ENCODE results near the gene TEAD1. TPM values are rescaled to one million over a fixed set of nuclear protein-coding genes. Genes with fewer than 3 reads are reported as not detected.
"Not testable (repeated sequence)": the region's sequence is repeated elsewhere in the genome, so short reads cannot be mapped to it uniquely, and the experiment has no call there.

The TEAD1 gene
- total RNA-seq, 2 experiments from 2014 or later: 5.6 to 10.8 TPM

- no peaks in the 10 kb centered on the region for H3K36me3 ChIP-seq (ENCODE audit: insufficient read depth, low read length)
- no peaks in the 10 kb centered on the region for H3K9me2 ChIP-seq (ENCODE audit: insufficient read depth, low read length)
- intact Hi-C loops (cut with micrococcal nuclease; ENCODE audit: unreplicated experiment): no loop called here
- no peaks in the 10 kb centered on the region for H3K9me3 ChIP-seq (ENCODE audit: low read length)
- no peaks in the 10 kb centered on the region for H4K20me1 ChIP-seq (ENCODE audit: insufficient read depth, low read length)
- DNase-seq (ENCODE audit: low spot score): no peak
- ChIA-PET CTCF (ENCODE audit: unreplicated experiment) (no interaction called here), POLR2A (interaction anchor here (1.6 kb wide), 1 partner anchor 13 kb away, joined by 4 read pairs; no protein-coding TSS in a partner anchor)
- H3K27ac ChIP-seq (ENCODE audit: low read depth, low read length, poor library complexity, severe bottlenecking): no peak overlapping the region
- H2AFZ ChIP-seq (ENCODE audit: low read length): no peak overlapping the region
- H3K4me2 ChIP-seq (ENCODE audit: low read length): no peak overlapping the region
- H3K4me1 ChIP-seq (ENCODE audit: insufficient read depth, low read length, poor library complexity, severe bottlenecking): no peaks in the 10 kb centered on the region
- H3K4me3 ChIP-seq (ENCODE audit: low read depth, low read length, poor library complexity, severe bottlenecking): no peak overlapping the region
- TF ChIP-seq CTCF (conservative IDR thresholded peaks at IDR 0.05; ENCODE audit: low read length) (no peak), EZH2phosphoT487 (IDR thresholded peaks at IDR 0.05; ENCODE audit: borderline replicate concordance, low read depth, low read length) (no peak)
- no TSS peak for BruUV-seq (replicated peaks)
- no peaks in the 10 kb centered on the region for H3K79me2 ChIP-seq (ENCODE audit: insufficient read depth, low read depth, low read length)
Observed at GRCh38 chr11:12876988-12877387, 202.8 kb downstream of the TEAD1 start.

- H4K20me1 ChIP-seq (ENCODE audit: insufficient read depth, low read length); H3K9me2 ChIP-seq (ENCODE audit: insufficient read depth, low read length); H3K9me3 ChIP-seq (ENCODE audit: low read length); H2AFZ ChIP-seq (ENCODE audit: low read length); H3K79me2 ChIP-seq (ENCODE audit: insufficient read depth, low read depth, low read length); H3K4me3 ChIP-seq (ENCODE audit: low read depth, low read length, poor library complexity, severe bottlenecking); CTCF ChIA-PET (ENCODE audit: unreplicated experiment); H3K4me2 ChIP-seq (ENCODE audit: low read length); H3K27ac ChIP-seq (ENCODE audit: low read depth, low read length, poor library complexity, severe bottlenecking); DNase-seq (ENCODE audit: low spot score); H3K4me1 ChIP-seq (ENCODE audit: insufficient read depth, low read length, poor library complexity, severe bottlenecking); H3K36me3 ChIP-seq (ENCODE audit: insufficient read depth, low read length); BruUV-seq (replicated peaks); intact Hi-C loops (cut with micrococcal nuclease; ENCODE audit: unreplicated experiment): not testable (repeated sequence)
- POLR2A ChIA-PET: interaction anchor here (1.6 kb wide), 1 partner anchor 13 kb away, joined by 4 read pairs; no protein-coding TSS in a partner anchor
Observed at GRCh38 chr11:12877508-12877907, 203.3 kb downstream of the TEAD1 start.

GRCh38 chr11:12880327-12880726 is 206.1 kb downstream of the TEAD1 start:
- Histone ChIP-seq H3K4me1 (ENCODE audit: insufficient read depth, low read length, poor library complexity, severe bottlenecking) (no peaks in the 10 kb centered on the region), H4K20me1 (ENCODE audit: insufficient read depth, low read length) (no peaks in the 10 kb centered on the region), H3K9me2 (ENCODE audit: insufficient read depth, low read length) (no peaks in the 10 kb centered on the region), H3K4me3 (ENCODE audit: low read depth, low read length, poor library complexity, severe bottlenecking) (no peak overlapping the region), H3K9me3 (ENCODE audit: low read length) (no peaks in the 10 kb centered on the region), H3K36me3 (ENCODE audit: insufficient read depth, low read length) (no peaks in the 10 kb centered on the region; the same call in 1 of the 2 replicates), H3K79me2 (ENCODE audit: insufficient read depth, low read depth, low read length) (no peaks in the 10 kb centered on the region), H3K4me2 (ENCODE audit: low read length) (no peak overlapping the region), H3K27ac (ENCODE audit: low read depth, low read length, poor library complexity, severe bottlenecking) (no peak overlapping the region), H2AFZ (ENCODE audit: low read length) (no peak overlapping the region)
- ChIA-PET POLR2A (no interaction called here), CTCF (ENCODE audit: unreplicated experiment) (no interaction called here)
- BruUV-seq (replicated peaks): no TSS peak
- no peak for DNase-seq (ENCODE audit: low spot score)
- intact Hi-C loops (cut with micrococcal nuclease; ENCODE audit: unreplicated experiment): loop anchor here (10.0 kb wide), 1 partner anchor 206 kb away; the partner anchor contains the start of gene TEAD1
- TF ChIP-seq EZH2phosphoT487 (IDR thresholded peaks at IDR 0.05; ENCODE audit: borderline replicate concordance, low read depth, low read length) (no peak), CTCF (conservative IDR thresholded peaks at IDR 0.05; ENCODE audit: low read length) (no peak)
